Hepatic stellate cell (primary cell): ENCODE data around the gene PEX26.
"Not testable (repeated sequence)": the region's sequence is repeated elsewhere in the genome, so short reads cannot be mapped to it uniquely, and the experiment has no call there.

ENCODE experiments used
- DNase-seq: peaks from one replicate; pipeline ENCODE4 v3.0.0; 2011; ENCODE audit warnings: low spot score

Gene PEX26

DNA sequence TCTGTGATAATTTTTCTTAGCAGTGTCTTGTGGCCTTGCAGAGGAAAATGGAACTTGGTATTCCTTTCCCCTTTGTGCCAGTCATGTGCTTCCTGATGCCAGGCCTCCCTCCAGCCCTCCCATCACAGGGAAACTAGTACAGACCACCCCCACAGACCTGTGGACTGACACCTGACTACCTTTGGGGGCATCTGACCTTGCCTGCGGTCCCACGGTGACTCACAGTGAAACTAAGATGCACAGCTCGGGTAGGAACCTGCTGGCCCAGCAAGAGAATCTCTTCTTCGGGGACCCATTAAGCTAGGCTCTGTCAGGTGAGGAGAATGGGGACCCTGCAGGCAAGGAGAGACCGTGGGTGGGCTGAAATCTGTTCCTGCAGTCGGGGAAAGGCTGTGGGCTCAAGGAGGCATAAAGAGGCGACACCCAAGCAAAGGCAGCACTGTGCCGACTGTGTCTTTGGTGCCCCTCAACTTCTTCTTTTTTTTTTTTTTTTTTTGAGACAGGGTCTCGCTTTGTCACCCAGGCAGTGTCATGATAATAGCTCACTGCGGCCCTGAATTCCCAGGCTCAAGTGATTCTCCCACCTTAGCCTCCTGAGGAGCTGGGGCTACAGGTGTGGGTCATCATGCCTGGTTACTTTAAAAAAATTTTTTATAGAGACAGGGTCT lies 20.8 kb upstream of the PEX26 start:
- no peak for DNase-seq

DNA sequence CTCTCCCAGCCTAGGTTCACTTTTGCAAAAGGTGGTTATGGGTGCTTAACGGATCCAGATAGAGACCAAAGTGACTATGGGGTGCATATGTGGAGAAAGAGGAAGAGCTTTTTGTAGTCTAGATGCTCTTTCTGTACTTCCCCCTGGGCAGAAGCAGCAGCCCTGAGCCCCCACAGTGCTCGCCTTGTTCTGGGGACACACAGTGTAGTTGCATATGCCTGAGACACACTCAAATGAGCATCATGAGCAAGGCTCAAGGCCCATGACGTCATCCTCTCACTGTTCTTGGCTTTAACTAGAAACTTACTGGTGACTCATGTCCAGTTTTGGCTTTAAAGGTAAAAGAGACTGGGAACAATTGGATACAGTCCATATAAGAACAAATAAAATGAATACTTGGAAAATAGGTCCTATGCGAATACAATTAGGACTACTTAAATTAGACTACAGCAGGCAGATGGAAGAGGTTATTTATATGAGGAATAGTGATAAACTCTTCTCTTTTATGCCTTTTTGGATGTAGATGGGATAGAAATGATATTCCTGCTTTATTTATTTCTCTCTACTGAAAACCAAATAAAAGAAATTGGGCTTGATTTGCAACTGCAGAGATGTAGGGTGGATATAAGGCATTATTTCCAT lies 20.1 kb upstream of the PEX26 start:
- peak; percentile 81 for DNase-seq

DNA sequence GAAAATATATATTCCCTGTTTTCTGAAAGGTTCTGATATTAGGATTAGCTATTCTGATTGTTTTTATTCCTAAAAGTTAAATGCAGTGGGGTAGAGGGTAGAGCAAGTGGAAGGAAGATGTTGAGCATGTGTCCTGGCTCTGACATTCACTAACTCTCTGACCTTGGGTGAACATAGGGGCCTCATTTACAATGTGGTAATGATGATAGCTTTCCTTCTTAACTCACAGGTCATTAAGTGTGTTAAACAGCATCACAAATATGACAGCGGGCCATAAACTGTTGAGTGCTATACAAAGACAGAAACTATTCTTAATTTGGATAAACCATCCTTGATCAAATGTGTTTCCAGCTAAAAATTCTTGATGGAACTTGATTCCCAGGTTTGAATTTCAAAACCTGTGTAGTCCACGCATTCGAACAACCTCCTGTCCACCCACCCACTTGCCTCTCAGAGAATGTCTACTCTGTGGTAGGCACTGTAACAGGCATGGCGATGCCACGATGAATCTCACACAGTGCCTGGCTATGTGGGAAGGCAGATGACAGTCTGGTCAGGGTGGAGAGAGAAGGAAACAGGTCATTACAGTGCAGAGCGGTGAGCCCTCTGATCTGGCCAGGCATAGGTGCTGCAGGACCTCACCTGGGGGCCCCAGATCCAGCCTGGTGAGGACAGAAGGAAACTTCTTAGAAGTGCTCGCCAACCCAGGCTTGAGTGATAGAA lies 19.3 kb upstream of the PEX26 start:
- DNase-seq: no peak

DNA sequence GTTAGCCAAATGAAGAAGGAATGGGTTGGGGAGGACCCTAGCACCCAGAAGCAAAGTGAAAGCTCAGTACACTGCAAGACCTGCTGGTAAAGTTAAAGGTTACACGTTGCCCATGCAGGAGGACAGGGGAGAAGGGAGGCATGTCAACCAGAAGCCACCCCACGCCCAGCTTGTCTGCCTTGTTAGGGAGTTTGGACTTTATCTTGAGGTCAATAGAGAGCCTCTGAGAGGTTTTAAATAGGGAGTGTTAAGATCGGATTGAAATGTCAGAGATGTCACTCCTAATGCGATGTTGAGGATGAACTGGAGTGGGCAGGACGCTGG lies 18.7 kb upstream of the PEX26 start:
- no peak for DNase-seq

DNA sequence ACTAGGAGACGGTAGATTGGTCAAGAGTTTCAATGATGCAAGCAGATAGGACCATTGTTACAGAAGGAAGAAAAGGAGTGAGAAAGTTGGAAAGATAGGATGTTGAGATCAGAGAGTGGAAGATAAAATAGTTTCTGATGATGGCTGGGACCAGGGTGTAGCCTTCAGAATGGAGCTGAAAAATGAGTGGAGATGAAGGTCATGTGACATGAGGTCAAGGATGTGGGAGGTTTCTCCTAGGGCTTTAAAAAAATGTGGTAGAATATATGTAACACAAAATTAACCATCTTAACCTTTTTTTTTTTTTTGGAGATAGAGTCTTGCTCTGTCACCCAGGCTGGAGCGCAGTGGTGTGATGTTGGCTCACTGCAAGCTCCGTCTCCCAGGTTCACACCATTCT lies 18.3 kb upstream of the PEX26 start:
- DNase-seq: no peak

DNA sequence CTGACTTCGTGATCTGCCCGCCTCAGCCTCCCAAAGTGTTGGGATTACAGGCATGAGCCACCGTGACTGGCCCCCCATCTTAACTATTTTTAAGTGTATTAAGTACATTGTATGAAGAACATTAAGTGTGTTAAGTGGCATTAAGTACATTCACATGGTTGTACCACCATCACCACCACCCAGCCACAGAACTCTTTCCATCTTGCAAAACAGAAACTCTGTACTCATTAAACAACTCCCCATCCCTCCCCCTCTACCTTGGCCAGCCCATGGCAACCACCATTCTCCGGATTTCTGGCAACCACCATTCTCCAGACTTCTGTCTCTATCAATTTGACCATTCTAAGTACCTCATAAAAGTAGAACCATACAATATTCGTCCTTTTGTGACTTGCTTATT lies 17.8 kb upstream of the PEX26 start:
- no peak for DNase-seq

DNA sequence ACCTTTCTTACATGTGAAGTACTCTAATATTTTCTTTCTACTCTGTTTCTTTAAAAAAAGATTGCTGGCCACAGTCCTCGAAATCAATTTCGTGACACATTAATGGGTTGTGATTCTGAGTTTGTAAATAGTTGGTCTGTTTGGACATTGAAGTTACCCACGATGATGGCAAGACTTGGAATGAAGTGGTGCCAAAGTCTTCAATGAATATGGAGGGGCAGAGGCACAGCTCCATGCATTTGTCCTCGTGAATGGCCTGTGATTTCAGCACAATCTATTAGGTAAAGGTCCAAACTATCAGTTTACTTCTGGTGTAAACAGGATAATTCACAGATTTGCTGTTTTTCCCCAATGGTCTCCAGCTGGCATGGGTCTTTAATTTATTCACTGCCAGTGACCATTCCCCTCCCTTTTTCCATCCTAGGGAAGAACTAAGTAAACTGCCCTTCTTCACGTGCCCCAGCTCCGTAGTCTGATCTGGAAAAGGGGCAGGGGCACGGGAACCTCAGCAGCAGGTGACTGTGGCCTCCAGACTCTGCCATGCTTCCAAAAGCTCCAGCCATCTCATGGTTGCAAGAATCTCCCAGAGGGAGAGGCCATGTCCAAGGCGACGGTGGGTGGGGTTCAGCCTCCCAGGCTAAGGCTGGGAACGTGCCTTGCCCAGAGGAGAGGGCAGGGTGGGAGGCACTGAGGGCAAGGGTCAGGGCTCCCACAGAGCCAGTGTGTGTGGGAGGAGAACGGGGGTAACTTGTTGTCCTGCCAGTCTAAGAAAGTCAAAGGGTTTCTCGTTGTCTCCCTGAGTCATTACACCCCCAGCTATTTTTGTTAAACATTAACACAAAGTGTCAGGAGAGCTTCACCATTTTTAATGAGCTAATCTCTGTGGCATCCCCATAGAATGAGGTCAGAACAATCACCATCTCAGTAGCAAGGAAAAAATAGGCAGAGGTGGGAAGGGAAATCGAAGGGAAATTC lies 16.9 kb upstream of the PEX26 start:
- no peak for DNase-seq

DNA sequence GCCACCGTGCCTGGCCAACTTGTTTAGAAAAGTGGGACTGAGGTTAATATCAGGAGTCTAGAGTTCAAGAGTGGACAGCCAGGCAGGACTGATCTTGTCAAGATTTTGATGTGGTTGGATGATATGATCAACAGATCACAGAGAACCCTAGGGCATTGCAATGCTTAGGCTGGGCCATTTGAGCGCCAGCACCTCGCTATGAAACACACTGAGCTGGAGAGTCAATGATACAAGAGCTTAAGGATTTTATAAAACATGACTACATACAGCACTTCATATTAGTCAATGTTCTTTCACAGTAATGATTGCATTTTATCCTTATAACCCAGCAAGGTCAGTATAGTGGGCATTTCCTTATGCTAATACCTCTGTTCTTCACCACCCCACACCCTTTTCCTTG lies 15.4 kb upstream of the PEX26 start:
- no peak for DNase-seq

DNA sequence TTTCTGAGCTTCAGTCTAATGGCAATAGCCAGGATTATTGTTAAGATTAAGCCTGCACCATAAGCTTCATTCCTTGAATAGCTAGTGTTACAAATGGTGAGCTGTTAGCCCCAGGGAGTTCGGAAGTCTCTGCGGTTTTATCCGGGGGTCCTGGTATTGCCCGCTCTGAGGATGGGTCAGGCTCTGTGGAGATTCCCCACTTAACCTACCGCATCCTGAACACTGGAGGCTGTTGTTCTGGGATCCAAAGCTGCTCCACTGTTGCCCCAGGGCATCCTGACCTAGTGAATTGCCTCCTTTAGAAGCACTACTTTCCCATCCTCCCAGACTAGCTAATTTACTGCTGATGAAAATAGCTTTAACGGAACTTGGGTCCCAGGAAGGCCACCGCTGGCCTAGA lies 14.5 kb upstream of the PEX26 start:
- no peak for DNase-seq

DNA sequence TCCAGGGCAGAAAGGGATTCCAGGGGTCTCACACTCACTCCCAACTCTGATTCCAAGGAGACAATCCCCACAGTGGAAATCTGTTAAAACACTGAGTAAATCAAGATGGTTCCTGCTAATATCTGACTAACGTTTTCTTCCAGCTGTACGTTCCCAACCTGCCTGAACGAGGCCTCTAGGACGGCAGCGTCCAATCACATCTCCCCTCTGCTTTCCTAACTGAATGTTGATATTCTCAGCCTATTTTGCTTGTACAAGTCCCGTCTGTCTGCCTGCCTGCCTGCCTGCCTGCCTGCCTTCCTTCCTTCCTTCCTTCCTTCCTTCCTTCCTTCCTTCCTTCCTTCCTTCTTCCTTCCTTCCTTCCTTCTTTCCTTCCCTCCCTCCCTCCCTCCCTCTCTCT lies 14.1 kb upstream of the PEX26 start:
- DNase-seq: not testable (repeated sequence)

DNA sequence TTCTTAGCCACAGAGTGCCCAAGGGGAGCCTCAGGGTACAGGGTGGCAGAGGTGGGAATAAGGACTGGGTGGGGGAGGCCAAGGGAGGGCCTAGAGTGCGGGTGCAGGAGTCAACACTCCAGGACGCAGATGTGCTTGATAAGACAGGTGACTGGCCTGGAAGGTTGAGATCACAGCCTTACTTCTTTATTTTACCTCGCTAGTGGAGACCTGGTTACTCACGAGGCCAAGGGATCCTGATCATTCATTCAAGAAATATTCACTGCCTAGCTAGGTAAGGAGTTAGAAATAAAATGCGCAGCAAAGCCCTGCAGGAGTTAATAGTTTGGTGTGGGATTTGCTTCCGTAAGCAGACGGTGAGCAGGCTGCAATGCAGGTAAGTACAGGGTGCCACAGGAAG lies 13.2 kb upstream of the PEX26 start:
- no peak for DNase-seq

DNA sequence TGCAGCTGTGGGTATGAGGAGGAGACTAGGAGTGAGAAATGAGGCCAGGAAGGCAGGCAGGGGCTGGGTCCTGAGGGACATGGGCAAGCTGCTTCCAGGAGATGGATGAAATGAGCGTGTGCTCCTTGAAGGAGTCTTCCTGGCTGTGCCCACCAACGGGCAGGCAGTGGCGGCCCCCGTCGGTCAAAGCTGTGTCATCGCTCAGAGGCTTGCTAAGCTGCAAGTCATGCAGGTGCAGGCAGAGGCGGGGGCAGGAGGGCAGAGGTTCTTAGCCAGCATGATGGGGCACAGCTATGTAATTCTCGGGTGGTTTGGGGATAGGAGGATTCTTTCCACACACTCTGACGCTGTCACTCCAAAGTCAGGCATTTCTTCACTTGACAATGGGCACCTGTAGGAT lies 12.5 kb upstream of the PEX26 start:
- DNase-seq: no peak

DNA sequence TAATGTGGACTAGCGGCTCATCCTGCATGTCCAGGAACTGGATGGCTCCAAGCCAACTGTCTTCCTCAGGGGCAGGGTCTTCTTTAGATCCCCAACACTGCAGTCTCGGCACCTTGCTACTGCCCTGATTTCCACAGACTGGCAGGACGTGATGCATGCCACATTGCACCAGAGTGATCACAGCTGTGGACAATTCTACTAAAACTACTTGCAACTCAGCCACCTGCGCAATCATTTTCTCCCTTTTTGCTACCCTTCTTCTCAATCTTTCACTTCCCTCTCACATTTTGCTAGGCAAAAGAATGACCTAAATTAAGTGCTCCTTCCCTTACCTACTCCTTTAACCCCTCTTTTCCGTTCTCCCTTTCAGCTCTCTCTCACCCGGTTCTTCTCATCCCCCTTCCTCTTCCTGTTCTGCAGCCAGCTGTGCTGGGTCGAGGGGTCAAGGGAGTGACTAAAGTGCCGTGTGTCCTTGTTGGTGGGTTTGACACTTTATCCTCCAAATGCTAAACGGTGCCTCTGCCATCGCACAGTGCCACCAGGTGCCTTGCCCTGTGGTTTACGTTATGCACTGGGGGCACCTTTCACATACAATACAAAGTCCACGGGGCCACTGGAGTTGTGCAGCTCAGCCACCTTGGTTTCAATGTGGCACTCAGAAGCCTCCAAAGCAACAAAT lies 11.5 kb upstream of the PEX26 start:
- no peak for DNase-seq

DNA sequence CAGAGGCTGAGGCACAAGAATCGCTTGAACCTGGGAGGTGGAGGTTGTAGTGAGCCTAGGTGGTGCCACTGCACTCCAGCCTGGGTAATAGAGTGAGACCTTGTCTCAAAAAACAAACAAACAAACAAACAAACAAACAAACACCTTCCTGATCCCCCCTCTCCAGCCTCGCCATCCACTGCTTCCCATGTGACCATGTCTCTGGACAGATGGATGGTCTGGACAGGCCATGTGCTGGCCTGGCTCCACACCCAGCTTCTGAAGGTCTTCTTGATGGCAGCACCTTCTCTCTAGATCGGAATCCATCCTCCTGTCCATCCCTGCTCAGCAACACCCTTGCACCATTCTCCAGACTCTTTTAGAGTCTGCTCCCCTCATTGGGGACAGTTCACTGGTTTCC lies 10.7 kb upstream of the PEX26 start:
- no peak for DNase-seq

DNA sequence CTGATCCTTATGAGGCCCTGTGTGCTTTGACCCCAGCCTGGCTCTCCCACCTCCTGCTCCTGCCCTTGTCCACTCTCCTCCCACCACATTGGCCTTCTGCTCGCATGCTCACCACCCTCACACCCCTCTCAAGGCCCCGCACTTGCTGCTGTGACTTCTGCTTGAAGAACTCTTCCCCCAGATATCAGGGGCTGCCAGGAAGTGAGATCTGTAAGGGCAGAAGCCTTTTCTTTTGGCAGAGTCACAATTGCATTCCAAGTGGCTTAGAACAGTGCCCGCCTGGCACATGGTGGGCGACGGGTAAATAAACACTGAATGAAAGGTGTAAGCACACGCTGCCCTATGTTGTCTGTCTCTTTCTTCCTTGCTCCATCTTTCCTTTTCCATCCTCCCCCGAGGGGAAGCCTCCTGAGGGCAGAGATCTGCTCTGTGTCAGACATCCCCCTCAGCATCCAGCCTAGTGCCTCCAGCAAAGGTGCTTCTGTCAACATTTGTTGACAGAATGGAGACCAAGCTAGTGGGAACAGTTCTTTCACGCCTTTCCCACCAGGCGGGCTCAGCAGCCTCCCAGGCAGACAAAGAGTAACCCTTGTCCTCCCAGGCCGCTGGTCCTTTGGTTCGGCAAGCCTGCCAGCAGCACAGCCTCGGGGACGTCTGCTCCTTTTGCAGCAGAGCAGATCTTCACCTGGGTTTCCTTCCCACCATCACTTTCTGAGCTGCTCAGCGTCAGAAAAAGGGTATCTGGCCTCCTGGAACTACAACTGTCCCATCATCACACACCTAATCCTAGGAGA lies 10.0 kb upstream of the PEX26 start:
- no peak for DNase-seq

DNA sequence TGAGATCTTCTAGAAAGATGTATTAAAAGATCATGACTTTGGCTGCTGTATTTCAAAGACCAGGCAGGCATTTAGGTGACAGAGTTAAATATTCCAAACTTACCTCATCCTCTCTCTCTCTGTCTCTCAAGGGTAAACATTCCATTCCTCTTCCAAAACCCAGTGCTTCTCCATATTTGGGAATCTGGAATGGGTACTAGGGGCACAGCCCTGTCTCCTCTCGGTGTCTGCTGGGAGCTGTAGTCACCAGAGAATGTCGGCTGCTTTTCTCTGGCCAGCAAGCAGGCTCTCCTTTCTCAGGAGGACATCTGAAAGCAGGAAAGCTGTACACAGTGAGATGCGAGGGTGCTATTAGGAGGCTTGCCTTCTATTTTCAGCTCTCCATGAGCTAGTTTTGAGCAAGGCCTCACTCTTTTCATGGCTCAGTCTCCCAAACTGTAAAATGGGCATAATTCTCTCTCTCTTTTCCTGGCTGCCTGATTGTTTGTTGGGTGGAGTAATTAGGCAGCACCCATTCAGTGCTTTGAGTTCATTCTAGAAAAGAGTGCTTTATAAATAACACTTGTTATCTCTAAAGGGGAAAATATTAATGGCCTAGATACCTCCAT lies 9.3 kb upstream of the PEX26 start:
- peak; percentile 69 for DNase-seq

DNA sequence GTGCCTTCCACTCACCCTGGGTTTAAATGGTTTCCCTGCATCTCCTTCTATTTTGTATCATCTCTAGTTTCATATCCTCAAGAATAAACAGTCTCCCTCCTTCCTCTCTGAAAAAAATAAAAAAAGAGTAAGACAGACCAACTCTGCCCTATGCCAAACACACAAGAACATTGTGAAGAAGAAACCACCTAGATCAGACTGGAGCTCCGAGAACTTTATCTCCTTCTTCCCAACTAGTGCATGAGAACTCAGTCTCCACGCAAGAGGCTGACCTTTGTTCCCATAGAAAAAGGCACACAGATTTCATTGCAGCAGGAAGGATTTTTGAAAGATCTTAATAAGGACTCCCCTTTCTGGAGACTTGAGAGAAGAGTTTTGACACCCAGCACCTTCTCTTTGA lies 8.7 kb upstream of the PEX26 start:
- DNase-seq: no peak

DNA sequence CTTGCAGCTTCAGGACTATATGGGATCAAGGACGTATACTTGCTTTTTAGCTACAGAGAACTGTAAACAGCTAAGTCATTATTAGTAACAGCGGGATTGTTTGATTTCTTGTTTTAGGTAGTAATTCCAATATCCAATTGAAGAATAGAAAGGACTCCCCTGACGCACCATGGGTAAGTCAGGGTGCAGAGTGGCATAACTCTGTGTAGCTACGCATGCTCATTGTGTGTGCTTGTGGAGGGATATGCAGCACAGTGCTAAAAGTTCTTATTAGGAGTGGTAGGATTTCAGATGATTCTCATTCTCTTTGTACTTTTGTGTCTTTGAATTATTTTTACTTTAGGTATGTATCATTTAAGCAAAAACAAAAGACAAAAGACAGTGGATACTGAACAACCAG lies 7.7 kb upstream of the PEX26 start:
- no peak for DNase-seq

DNA sequence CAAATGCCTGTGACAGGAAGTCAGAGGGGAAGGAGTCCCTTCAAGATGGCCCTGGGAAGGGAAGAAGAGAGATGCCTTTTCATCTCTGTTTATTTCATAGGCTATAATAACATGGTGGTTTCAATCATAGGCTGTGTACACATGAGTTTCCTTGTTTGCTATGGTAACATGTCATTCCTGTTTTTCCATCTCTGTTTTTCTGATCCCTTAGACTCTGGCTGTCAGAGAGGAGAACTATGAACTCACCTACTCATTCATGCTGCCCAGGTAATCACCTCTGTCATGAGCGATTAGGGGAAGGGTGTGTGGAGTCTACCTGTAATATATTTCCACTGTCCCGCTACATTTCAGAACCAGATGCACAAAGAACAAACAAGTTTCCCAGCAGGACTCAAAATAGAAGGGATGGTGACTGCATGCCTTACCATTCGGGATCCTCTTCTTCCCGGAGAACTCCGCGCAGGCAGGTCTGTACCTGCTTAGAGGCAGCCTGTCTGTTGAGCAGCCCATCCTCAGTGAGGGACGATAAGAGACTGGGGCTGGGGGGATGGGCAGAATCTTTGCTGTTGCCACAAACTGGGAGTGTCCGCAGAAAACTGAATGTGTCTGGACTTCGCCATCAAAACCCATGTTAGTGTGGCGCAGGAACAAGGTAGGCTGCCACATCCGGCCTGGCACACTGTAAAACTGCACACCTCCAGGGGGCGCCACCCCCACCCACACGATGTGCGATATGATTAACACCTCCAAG lies 7.1 kb upstream of the PEX26 start:
- no peak for DNase-seq
